ENCODE measurements around the gene APOBEC3B.
"Not testable (repeated sequence)": the region's sequence is repeated elsewhere in the genome, so short reads cannot be mapped to it uniquely, and the experiment has no call there.

The APOBEC3B gene

GRCh38 chr22:39031434-39032295, 49.5 kb downstream of the APOBEC3B start:
- not testable (repeated sequence) for DNase-seq (ENCODE audit: low spot score)

GRCh38 chr22:39037071-39037470, 54.9 kb downstream of the APOBEC3B start:
- not testable (repeated sequence) for DNase-seq (ENCODE audit: low spot score)

- no peak for DNase-seq (ENCODE audit: low spot score)
These were observed 57.4 kb downstream of the APOBEC3B start for GRCh38 chr22:39039306-39040126.

- DNase-seq (ENCODE audit: low spot score), result not testable (repeated sequence)
These were observed 58.0 kb downstream of the APOBEC3B start for GRCh38 chr22:39040155-39040537.

DNA sequence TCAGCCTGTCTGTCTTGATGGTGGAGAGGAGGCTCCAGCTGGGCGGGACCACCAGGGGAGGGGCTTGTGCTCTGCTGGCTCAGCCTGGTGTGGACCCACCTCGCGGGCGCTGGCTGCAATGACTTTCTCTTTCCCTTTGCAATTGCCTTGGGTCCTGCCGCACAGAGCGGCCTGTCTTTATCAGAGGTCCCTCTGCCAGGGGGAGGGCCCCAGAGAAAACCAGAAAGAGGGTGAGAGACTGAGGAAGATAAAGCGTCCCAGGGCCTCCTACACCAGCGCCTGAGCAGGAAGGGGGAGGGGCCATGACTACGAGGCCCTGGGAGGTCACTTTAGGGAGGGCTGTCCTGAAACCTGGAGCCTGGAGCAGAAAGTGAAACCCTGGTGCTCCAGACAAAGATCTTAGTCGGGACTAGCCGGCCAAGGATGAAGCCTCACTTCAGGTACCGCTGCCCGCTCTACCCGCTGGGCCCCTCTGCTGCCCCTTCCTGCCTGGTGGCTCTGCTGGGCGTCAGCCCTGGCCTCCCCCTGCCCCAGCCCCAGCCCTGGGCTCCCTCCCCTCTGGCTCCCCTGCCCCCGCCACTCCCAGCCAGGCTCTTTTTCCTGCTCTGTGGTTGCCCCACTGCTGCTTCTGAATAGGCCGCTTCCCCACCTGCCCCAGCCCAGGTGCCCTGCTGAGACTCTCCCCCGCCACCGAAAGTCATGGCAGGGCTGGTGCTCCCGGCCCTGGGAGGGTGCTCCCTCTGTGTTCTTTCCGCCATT, 58.6 kb downstream of the APOBEC3B start, which contains the start of gene APOBEC3F:
APOBEC3F (plus strand) TSS at position 327 of the 759 bp plus-strand sequence; CDS start at position 424, 97 bp downstream.
- DNase-seq (ENCODE audit: low spot score), result not testable (repeated sequence)

GRCh38 chr22:39041908-39042307, 59.8 kb downstream of the APOBEC3B start:
- no peak for DNase-seq (ENCODE audit: low spot score)
